ENCODE measurements around the gene ITM2C.
A peak's percentile ranks its signal among the peaks of the same experiment; 100 is the strongest.

ITM2C gene

DNA sequence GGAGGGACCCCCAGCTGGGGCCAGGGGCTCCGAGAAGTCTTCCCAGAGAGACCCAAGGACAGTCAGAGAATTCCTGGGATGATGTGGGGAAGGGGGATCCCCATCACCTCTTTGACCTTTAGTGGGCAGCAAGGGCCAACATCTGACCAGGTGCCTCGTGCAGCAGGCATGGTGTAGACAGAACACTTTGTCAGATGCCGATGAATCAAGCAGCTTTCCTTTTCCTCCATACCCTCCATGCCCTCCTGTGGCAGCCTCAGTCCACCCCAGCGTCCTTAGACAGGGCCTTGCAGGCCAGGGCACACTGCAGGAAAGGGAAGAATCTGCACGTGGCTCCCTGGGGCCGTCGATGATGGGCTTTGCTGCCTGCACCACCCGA lies 34.0 kb downstream of the ITM2C start:
- no peak overlapping the region for H3K4me3 ChIP-seq (ENCODE audit: low read depth, low read length)
- TF ChIP-seq, protein P1, sequence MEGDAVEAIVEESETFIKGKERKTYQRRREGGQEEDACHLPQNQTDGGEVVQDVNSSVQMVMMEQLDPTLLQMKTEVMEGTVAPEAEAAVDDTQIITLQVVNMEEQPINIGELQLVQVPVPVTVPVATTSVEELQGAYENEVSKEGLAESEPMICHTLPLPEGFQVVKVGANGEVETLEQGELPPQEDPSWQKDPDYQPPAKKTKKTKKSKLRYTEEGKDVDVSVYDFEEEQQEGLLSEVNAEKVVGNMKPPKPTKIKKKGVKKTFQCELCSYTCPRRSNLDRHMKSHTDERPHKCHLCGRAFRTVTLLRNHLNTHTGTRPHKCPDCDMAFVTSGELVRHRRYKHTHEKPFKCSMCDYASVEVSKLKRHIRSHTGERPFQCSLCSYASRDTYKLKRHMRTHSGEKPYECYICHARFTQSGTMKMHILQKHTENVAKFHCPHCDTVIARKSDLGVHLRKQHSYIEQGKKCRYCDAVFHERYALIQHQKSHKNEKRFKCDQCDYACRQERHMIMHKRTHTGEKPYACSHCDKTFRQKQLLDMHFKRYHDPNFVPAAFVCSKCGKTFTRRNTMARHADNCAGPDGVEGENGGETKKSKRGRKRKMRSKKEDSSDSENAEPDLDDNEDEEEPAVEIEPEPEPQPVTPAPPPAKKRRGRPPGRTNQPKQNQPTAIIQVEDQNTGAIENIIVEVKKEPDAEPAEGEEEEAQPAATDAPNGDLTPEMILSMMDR (IDR thresholded peaks at IDR 0.05; ENCODE audit: low read depth, low read length, missing control alignments), result no peak
- DNase-seq (ENCODE audit: low read depth), result no peak

- no peak overlapping the region for H3K4me3 ChIP-seq (ENCODE audit: low read depth, low read length)
- no peak for DNase-seq (ENCODE audit: low read depth)
- TF ChIP-seq, protein P1 (IDR thresholded peaks at IDR 0.05; ENCODE audit: low read depth, low read length, missing control alignments), result no peak
Measured at GRCh38 chr2:230899287-230899686, 34.5 kb downstream of the ITM2C start.

- H3K4me3 ChIP-seq (ENCODE audit: low read depth, low read length), result no peak overlapping the region
- no peak for DNase-seq (ENCODE audit: low read depth)
- TF ChIP-seq, protein P1 (IDR thresholded peaks at IDR 0.05; ENCODE audit: low read depth, low read length, missing control alignments), result no peak
Measured at GRCh38 chr2:230899786-230900185, 35.0 kb downstream of the ITM2C start.

DNA sequence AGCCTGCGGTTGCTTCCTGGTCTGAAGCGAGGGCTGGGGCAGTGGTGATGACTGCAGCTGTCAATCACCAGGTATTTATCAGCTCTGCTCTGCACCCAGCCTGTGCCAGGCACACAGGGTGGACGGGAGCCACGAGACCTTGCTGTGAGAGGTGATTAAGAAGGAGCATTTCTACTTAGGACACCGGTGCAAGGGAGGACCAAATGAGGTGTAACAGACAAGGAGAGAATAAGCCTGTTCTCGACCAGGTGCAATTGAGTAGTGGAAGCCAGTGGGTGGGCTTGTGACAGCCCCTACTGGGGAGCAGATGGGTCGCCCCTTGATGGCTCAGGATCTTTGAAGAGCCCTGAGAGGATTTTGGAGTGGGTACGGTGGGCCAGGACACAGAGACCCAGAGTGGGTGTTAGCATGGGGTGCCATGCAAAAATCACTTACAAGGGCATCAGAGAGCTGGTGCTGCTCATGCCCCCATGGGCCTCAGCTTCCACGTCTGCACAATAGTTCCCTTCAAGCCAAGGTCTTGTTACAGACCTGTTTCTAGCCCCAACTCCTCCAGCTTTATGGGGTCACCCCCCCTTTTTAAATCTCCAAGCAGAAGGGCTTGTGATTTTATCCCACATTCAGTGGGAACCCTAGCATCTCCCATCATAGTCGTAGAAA lies 35.7 kb downstream of the ITM2C start:
- TF ChIP-seq, protein P1 (IDR thresholded peaks at IDR 0.05; ENCODE audit: low read depth, low read length, missing control alignments), result no peak
- no peak for DNase-seq (ENCODE audit: low read depth)
- no peak overlapping the region for H3K4me3 ChIP-seq (ENCODE audit: low read depth, low read length)

DNA sequence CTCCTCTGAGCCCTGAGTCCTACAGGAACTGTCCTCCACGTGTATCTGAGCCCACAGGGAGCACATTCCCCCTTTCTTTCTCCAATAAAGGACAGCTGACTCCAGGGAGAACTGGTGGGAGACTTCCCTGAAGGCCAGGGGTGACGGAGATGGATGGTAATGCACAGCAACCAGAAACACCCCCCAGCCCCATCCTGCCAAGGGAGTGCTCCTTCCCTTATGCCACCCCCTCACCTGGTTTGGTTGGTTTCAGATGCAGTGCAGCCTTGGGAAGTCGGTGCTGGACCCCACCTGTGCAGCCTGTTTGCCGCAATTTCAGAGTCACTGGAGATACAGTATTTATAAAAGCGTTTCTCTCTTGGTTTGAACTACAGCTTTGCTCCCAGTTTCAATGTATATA lies 36.3 kb downstream of the ITM2C start:
- TF ChIP-seq, protein P1 (IDR thresholded peaks at IDR 0.05; ENCODE audit: low read depth, low read length, missing control alignments), result no peak
- H3K4me3 ChIP-seq (ENCODE audit: low read depth, low read length), result no peak overlapping the region
- no peak for DNase-seq (ENCODE audit: low read depth)

- no peak overlapping the region for H3K4me3 ChIP-seq (ENCODE audit: low read depth, low read length)
- DNase-seq (ENCODE audit: low read depth), result peak; percentile 72
- TF ChIP-seq, protein P1 (IDR thresholded peaks at IDR 0.05; ENCODE audit: low read depth, low read length, missing control alignments), result peak; percentile 98
Measured at GRCh38 chr2:230902180-230902899, 37.6 kb downstream of the ITM2C start.

All from GM12864 (cell line).